Loucy (cell line): ENCODE measurements around the gene PAK1.

ENCODE experiments used
- EZH2phosphoT487 ChIP-seq: fragments of 200-600 bp; IDR thresholded peaks from 2 replicates; pipeline ENCODE4 v1.6.1; 2018; ENCODE audit warnings: antibody characterized with exemption, mild to moderate bottlenecking, moderate library complexity, borderline replicate concordance
- TF ChIP-seq, protein P1 (sequence below): fragments of 200-600 bp; sonication (generic); conservative IDR thresholded peaks from 2 replicates; pipeline ENCODE4 v1.5.1; 2014; ENCODE audit warnings: mild to moderate bottlenecking, antibody characterized with exemption, low read length

DNA sequence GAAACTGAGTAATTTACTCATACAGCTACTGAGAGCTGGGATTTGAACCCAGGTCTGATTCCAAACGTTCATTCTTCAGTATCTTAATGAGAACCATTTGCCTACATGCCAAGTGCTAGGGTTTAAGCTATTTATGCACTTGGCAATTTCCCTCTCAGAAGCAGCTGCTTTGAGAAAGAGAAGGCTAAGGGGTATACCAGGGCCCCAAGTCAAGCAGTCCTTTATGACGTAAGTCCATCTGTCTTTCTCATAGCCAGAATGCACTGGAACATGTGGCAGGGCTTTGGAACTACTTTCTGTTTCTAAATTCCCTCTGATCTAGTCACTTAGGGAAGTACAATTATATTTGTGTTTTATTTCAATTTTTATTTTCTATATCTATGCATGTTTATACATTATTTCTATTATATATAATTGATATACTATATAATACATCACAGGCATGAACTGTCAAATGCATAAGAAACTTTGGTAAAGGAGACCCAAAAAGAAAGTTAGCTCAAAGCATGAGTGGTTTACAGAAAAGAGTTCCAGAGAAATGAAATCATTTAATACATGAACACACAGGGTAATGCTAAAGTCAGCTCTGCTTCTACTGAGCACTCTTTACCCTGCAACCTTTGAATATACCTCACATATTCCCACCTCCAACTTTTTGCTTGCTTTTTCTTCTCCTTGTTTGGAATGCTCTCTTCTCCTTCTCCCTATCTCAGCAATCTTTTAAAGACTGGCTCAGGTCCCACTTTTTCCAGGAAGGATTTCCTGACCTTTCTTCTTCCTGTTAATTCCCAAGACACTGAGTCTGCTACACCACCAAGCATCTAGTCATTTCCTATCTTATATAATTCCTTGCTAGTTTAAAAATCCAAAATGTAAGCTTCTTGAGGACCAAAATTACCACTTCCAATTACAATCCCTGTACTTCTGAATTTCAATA is 91.9 kb downstream of the PAK1 start:
- no peak for TF ChIP-seq EZH2phosphoT487
- TF ChIP-seq, protein P1, sequence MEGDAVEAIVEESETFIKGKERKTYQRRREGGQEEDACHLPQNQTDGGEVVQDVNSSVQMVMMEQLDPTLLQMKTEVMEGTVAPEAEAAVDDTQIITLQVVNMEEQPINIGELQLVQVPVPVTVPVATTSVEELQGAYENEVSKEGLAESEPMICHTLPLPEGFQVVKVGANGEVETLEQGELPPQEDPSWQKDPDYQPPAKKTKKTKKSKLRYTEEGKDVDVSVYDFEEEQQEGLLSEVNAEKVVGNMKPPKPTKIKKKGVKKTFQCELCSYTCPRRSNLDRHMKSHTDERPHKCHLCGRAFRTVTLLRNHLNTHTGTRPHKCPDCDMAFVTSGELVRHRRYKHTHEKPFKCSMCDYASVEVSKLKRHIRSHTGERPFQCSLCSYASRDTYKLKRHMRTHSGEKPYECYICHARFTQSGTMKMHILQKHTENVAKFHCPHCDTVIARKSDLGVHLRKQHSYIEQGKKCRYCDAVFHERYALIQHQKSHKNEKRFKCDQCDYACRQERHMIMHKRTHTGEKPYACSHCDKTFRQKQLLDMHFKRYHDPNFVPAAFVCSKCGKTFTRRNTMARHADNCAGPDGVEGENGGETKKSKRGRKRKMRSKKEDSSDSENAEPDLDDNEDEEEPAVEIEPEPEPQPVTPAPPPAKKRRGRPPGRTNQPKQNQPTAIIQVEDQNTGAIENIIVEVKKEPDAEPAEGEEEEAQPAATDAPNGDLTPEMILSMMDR = no peak
